ENCODE data around the gene SLC9C1. TPM values are rescaled to one million over a fixed set of nuclear protein-coding genes. Genes with fewer than 3 reads are reported as not detected.

SLC9C1 gene
- polyA plus RNA-seq, 1 donor (not counting 4 experiments of a cell fraction or from before 2014, with no cell fraction given), result not detected

GRCh38 chr3:112115161-112115739 lies 178.8 kb downstream of the SLC9C1 start:
- dilution Hi-C loops (cut with MboI; ENCODE audit: extremely low pct_ligation_motif_present, low sequenced_read_pairs), result no loop called here

DNA sequence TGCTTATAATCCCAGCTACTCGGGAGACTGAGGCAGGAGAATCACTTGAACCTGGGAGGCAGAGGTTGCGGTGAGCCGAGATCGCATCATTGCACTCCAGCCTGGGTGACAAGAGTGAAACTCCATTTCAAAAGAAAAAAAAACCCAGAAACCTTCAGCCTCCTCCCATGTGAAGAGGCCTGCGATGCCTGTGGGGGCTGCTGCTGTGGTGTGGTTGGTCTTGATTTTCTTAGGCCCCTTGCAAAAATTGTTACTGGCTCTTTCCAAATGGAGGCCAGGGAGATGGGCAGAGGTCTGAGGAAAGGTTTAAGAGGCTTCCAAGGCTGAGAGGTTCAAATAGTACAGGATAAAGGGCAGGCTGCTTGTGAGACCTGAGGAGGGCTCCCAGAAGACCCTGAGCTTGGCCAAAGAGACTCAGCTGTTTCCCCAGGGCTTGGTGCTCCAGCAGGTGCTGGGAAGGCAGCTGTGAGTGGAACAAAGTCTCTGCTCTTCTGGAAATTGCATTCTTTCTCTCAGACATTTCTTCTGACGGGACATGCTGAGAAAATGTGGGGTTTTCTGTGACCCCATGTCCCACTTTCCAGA lies 179.3 kb downstream of the SLC9C1 start:
- DNase-seq (ENCODE audit: low read depth, low spot score) (no peak), FAIRE-seq (no peak)
- peaks cover 30 to 32% of the 10 kb centered on the region in 2 experiments for H3K36me3 ChIP-seq (ENCODE audit: control insufficient read depth in 2 of 2, extremely low read depth in 1 of 2, insufficient read depth in 2 of 2, low read length in 2 of 2)
- H2AFZ ChIP-seq (ENCODE audit: control insufficient read depth, low read length), result no peak overlapping the region
- no peaks in the 10 kb centered on the region for H3K79me2 ChIP-seq (ENCODE audit: control insufficient read depth, insufficient read depth, low read length)
- H3K9me1 ChIP-seq (ENCODE audit: control insufficient read depth, extremely low read depth, insufficient read depth, low read length), result no peaks in the 10 kb centered on the region
- H3K4me1 ChIP-seq (ENCODE audit: control insufficient read depth, extremely low read depth, insufficient read depth, low read length), result no peaks in the 10 kb centered on the region
- dilution Hi-C loops (cut with MboI; ENCODE audit: extremely low pct_ligation_motif_present, low sequenced_read_pairs), result no loop called here
- no peaks in the 10 kb centered on the region for H3K9me3 ChIP-seq (ENCODE audit: control insufficient read depth, low read depth, low read length)
- H3K9ac ChIP-seq (ENCODE audit: control insufficient read depth, extremely low read depth, insufficient read depth, low read length), result no peak overlapping the region
- H3K27ac ChIP-seq (ENCODE audit: control insufficient read depth, insufficient read depth, low read length), result no peak overlapping the region
- no peak overlapping the region for H3K4me3 ChIP-seq (ENCODE audit: control insufficient read depth in 2 of 3, extremely low read depth in 1 of 3, insufficient read depth in 2 of 3, low read depth in 1 of 3, low read length in 3 of 3)
- TF ChIP-seq, protein P1, sequence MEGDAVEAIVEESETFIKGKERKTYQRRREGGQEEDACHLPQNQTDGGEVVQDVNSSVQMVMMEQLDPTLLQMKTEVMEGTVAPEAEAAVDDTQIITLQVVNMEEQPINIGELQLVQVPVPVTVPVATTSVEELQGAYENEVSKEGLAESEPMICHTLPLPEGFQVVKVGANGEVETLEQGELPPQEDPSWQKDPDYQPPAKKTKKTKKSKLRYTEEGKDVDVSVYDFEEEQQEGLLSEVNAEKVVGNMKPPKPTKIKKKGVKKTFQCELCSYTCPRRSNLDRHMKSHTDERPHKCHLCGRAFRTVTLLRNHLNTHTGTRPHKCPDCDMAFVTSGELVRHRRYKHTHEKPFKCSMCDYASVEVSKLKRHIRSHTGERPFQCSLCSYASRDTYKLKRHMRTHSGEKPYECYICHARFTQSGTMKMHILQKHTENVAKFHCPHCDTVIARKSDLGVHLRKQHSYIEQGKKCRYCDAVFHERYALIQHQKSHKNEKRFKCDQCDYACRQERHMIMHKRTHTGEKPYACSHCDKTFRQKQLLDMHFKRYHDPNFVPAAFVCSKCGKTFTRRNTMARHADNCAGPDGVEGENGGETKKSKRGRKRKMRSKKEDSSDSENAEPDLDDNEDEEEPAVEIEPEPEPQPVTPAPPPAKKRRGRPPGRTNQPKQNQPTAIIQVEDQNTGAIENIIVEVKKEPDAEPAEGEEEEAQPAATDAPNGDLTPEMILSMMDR (optimal IDR thresholded peaks at IDR 0.05 in 1 of 3, IDR thresholded peaks at IDR 0.05 in 1 of 3, conservative IDR thresholded peaks at IDR 0.05 in 1 of 3; ENCODE audit: extremely low read depth in 1 of 3, insufficient read depth in 2 of 3, low read length in 3 of 3), result no peak
- no peak for TF ChIP-seq EZH2 (IDR thresholded peaks at IDR 0.05; ENCODE audit: low read length)
- no peaks in the 10 kb centered on the region for H4K20me1 ChIP-seq (ENCODE audit: control insufficient read depth, extremely low read depth, insufficient read depth, low read length)
- H3K4me2 ChIP-seq (ENCODE audit: control insufficient read depth, extremely low read depth, insufficient read depth, low read depth, low read length), result no peak overlapping the region
- H3K27me3 ChIP-seq (ENCODE audit: control insufficient read depth, extremely low read depth, insufficient read depth, low read length), result no peaks in the 10 kb centered on the region

More at GRCh38 chr3:112115161-112115739, 178.8 kb downstream of the SLC9C1 start:
- Histone ChIP-seq H3K4me1 (ENCODE audit: control insufficient read depth, extremely low read depth, insufficient read depth, low read length) (no peaks in the 10 kb centered on the region), H3K79me2 (ENCODE audit: control insufficient read depth, insufficient read depth, low read length) (no peaks in the 10 kb centered on the region), H3K4me3 (ENCODE audit: control insufficient read depth in 2 of 3, extremely low read depth in 1 of 3, insufficient read depth in 2 of 3, low read depth in 1 of 3, low read length in 3 of 3) (no peak overlapping the region), H3K4me2 (ENCODE audit: control insufficient read depth, extremely low read depth, insufficient read depth, low read depth, low read length) (no peak overlapping the region), H3K36me3 (ENCODE audit: control insufficient read depth in 2 of 2, extremely low read depth in 1 of 2, insufficient read depth in 2 of 2, low read length in 2 of 2) (peaks cover 34 to 35% of the 10 kb centered on the region in 2 experiments), H4K20me1 (ENCODE audit: control insufficient read depth, extremely low read depth, insufficient read depth, low read length) (no peaks in the 10 kb centered on the region), H3K9me1 (ENCODE audit: control insufficient read depth, extremely low read depth, insufficient read depth, low read length) (no peaks in the 10 kb centered on the region), H3K9ac (ENCODE audit: control insufficient read depth, extremely low read depth, insufficient read depth, low read length) (no peak overlapping the region), H3K9me3 (ENCODE audit: control insufficient read depth, low read depth, low read length) (no peaks in the 10 kb centered on the region), H2AFZ (ENCODE audit: control insufficient read depth, low read length) (no peak overlapping the region), H3K27me3 (ENCODE audit: control insufficient read depth, extremely low read depth, insufficient read depth, low read length) (no peaks in the 10 kb centered on the region), H3K27ac (ENCODE audit: control insufficient read depth, insufficient read depth, low read length) (no peak overlapping the region)
- TF ChIP-seq EZH2 (IDR thresholded peaks at IDR 0.05; ENCODE audit: low read length), result no peak
- TF ChIP-seq, protein P1 (optimal IDR thresholded peaks at IDR 0.05 in 1 of 3, IDR thresholded peaks at IDR 0.05 in 1 of 3, conservative IDR thresholded peaks at IDR 0.05 in 1 of 3; ENCODE audit: extremely low read depth in 1 of 3, insufficient read depth in 2 of 3, low read length in 3 of 3), result no peak
- FAIRE-seq (no peak), DNase-seq (ENCODE audit: low read depth, low spot score) (no peak)

Measured in keratinocyte (primary cell).